ENCODE data around the gene PRTG. TPM values are rescaled to one million over a fixed set of nuclear protein-coding genes. Genes with fewer than 3 reads are reported as not detected.
"Not testable (repeated sequence)": the region's sequence is repeated elsewhere in the genome, so short reads cannot be mapped to it uniquely, and the experiment has no call there.

The PRTG gene
- total RNA-seq, 1 donor from 2014 or later, result 10.5 TPM

GRCh38 chr15:55694652-55695150 lies 48.3 kb downstream of the PRTG start:
- Histone ChIP-seq H3K9me3 (no peaks in the 10 kb centered on the region), H3K36me3 (no peaks in the 10 kb centered on the region), H3K4me3 (no peak overlapping the region), H3K27ac (no peak overlapping the region), H3K4me1 (no peaks in the 10 kb centered on the region), H3K27me3 (ENCODE audit: low read depth) (no peaks in the 10 kb centered on the region)
- peak; percentile 61 to 65 for ATAC-seq
- no peak for DNase-seq
- intact Hi-C loops (cut with DNase I), result no loop called here
- no peak for TF ChIP-seq CTCF (IDR thresholded peaks at IDR 0.05)

- H3K4me1 ChIP-seq; intact Hi-C loops (cut with DNase I); H3K4me3 ChIP-seq; H3K36me3 ChIP-seq; H3K27ac ChIP-seq; DNase-seq; H3K9me3 ChIP-seq; ATAC-seq; H3K27me3 ChIP-seq (ENCODE audit: low read depth): not testable (repeated sequence)
These were observed 49.8 kb downstream of the PRTG start for GRCh38 chr15:55693116-55693515.

- Histone ChIP-seq H3K27ac (no peak overlapping the region), H3K27me3 (ENCODE audit: low read depth) (no peaks in the 10 kb centered on the region), H3K4me1 (peaks cover 7% of the 10 kb centered on the region), H3K4me3 (no peak overlapping the region), H3K36me3 (no peaks in the 10 kb centered on the region), H3K9me3 (no peaks in the 10 kb centered on the region)
- DNase-seq (no peak), ATAC-seq (no peak)
- intact Hi-C loops (cut with DNase I), result no loop called here
- TF ChIP-seq CTCF (IDR thresholded peaks at IDR 0.05), result no peak
These were observed 55.2 kb downstream of the PRTG start for GRCh38 chr15:55687792-55688191.

- DNase-seq (no peak), ATAC-seq (peak in 1 of 2 donors; percentile 49)
- H3K27me3 ChIP-seq (ENCODE audit: low read depth), result no peaks in the 10 kb centered on the region
- no peak for TF ChIP-seq CTCF (IDR thresholded peaks at IDR 0.05)
- no peaks in the 10 kb centered on the region for H3K9me3 ChIP-seq
- no peak overlapping the region for H3K27ac ChIP-seq
- H3K36me3 ChIP-seq, result no peaks in the 10 kb centered on the region
- peaks cover 7% of the 10 kb centered on the region for H3K4me1 ChIP-seq
- H3K4me3 ChIP-seq, result no peak overlapping the region
- intact Hi-C loops (cut with DNase I), result no loop called here
These were observed 57.7 kb downstream of the PRTG start for GRCh38 chr15:55685286-55685685.

- ATAC-seq, result no peak
- no peaks in the 10 kb centered on the region for H3K36me3 ChIP-seq
- TF ChIP-seq CTCF (IDR thresholded peaks at IDR 0.05), result no peak
- H3K9me3 ChIP-seq, result no peaks in the 10 kb centered on the region
- peaks cover 7% of the 10 kb centered on the region for H3K4me1 ChIP-seq
- no peak overlapping the region for H3K27ac ChIP-seq
- H3K4me3 ChIP-seq, result no peak overlapping the region
- intact Hi-C loops (cut with DNase I), result no loop called here
- no peaks in the 10 kb centered on the region for H3K27me3 ChIP-seq (ENCODE audit: low read depth)
- no peak for DNase-seq
These were observed 59.6 kb downstream of the PRTG start for GRCh38 chr15:55683376-55683775.

- no peak overlapping the region for H3K27ac ChIP-seq
- DNase-seq (no peak), ATAC-seq (no peak)
- H3K36me3 ChIP-seq, result no peaks in the 10 kb centered on the region
- peaks cover 7% of the 10 kb centered on the region for H3K4me1 ChIP-seq
- TF ChIP-seq CTCF (IDR thresholded peaks at IDR 0.05), result no peak
- H3K9me3 ChIP-seq, result no peaks in the 10 kb centered on the region
- H3K27me3 ChIP-seq (ENCODE audit: low read depth), result no peaks in the 10 kb centered on the region
- intact Hi-C loops (cut with DNase I), result no loop called here
- H3K4me3 ChIP-seq, result no peak overlapping the region
These were observed 61.3 kb downstream of the PRTG start for GRCh38 chr15:55681631-55682030.

All from lower lobe of right lung (tissue), 2 donors.